PC-3 (cell line): ENCODE results near the gene PTCD1.

Experiments
- EZH2 ChIP-seq: fragments of 300-600 bp; sonication (generic); IDR thresholded peaks from one replicate; pipeline ENCODE4 v1.6.1; 2017; ENCODE audit warnings: antibody characterized with exemption, mild to moderate bottlenecking, low read length; ENCODE audit not compliant: unreplicated experiment
- TF ChIP-seq, protein P1 (sequence below): fragments of 300-600 bp; sonication (generic); conservative IDR thresholded peaks from 2 replicates; pipeline ENCODE4 v1.5.1; 2017; ENCODE audit warnings: antibody characterized with exemption, low read depth, mild to moderate bottlenecking, low read length

DNA sequence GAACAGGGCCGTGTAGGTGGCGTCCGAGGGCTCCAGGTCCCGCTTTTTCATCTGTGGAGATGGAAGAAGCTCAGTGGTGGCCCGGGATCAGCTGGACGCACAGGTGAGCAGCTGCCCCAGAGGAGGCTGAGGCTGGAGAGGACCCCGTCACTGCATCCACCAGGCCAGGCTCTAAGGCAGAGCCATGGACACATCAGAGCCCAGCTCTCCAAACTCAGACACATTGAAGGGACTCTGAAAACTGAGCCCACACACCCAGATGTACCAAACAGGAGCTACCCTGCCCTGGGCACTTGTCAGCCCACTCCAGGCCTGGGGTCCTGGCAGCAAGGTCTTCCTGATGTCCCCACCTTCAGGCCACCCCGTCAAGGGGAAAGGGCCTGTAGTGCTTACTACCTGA is 8.8 kb downstream of the PTCD1 start:
- TF ChIP-seq, protein P1, sequence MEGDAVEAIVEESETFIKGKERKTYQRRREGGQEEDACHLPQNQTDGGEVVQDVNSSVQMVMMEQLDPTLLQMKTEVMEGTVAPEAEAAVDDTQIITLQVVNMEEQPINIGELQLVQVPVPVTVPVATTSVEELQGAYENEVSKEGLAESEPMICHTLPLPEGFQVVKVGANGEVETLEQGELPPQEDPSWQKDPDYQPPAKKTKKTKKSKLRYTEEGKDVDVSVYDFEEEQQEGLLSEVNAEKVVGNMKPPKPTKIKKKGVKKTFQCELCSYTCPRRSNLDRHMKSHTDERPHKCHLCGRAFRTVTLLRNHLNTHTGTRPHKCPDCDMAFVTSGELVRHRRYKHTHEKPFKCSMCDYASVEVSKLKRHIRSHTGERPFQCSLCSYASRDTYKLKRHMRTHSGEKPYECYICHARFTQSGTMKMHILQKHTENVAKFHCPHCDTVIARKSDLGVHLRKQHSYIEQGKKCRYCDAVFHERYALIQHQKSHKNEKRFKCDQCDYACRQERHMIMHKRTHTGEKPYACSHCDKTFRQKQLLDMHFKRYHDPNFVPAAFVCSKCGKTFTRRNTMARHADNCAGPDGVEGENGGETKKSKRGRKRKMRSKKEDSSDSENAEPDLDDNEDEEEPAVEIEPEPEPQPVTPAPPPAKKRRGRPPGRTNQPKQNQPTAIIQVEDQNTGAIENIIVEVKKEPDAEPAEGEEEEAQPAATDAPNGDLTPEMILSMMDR: no peak
- no peak for TF ChIP-seq EZH2
